ENCODE results near the gene CHRND. TPM values are rescaled to one million over a fixed set of nuclear protein-coding genes. Genes with fewer than 3 reads are reported as not detected.

CHRND gene
- total and polyA plus RNA-seq, 2 of the 4 experiments (the other 2 are of a cell fraction) = not detected

DNA sequence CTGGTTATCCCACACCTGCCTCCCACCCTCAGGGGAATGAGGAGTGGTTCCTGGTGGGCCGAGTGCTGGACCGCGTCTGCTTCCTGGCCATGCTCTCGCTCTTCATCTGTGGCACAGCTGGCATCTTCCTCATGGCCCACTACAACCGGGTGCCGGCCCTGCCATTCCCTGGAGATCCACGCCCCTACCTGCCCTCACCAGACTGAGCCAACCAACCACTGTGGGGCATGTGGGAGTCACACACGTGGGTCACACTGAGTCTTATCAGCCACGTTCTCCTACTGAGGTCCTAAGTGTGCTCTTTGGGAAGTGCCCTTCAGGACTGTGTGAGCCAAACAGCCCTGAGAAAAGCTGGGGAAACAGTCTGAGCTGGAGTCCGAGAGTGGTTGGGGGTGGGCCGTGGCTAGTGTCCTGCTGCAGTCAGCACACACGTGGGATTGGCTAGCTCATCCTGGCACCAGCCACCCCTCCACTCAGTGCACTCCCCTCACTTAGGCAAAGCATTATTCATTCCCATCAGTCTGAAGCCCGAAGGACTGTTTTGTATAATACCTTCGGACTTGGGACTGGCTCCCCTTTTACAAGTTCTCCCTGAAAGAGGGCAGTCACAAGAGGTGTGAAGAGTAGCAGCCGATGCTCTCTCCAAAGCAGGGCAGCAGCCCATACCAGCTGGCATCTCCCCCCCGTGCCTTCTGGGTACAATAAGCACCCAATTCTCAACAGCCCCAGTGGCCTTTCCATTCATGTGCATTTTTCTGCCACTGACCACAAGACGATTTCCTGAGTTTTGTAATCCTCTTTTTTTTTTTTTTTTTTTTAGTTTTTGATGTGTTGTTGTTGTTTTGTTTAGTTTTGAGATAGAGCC is 19.8 kb downstream of the CHRND start:
- intact Hi-C loops (cut with micrococcal nuclease) = no loop called here
- no peaks in the 10 kb centered on the region for H3K4me1 ChIP-seq (ENCODE audit: control insufficient read depth, insufficient read depth, low read length)
- no peak overlapping the region for H3K56ac ChIP-seq (ENCODE audit: extremely low read depth, insufficient read depth, low read length)
- H4K8ac ChIP-seq (ENCODE audit: low read depth in 2 of 2, low read length in 2 of 2) = no peak overlapping the region
- ATAC-seq (ENCODE audit: low read depth) (no peak), DNase-seq (no peak)
- no peak overlapping the region for H2BK20ac ChIP-seq (ENCODE audit: low read depth, low read length)
- WGBS, 2 experiments (ENCODE audit: extremely low coverage in 2 of 2, insufficient read length in 1 of 2) = 100% methylated on average over 3 of the region's 17 CpGs; no CpG with 5 or more reads in 1 of the 2 experiments
- POLR2A ChIA-PET (ENCODE audit: unreplicated experiment) = no interaction called here
- H3K4ac ChIP-seq (ENCODE audit: low read depth, low read length) = no peak overlapping the region
- no peak overlapping the region for H3K4me2 ChIP-seq (ENCODE audit: low read depth, low read length)
- CTCF ChIA-PET = no interaction called here
- no peaks in the 10 kb centered on the region for H3K27me3 ChIP-seq (ENCODE audit: control insufficient read depth, insufficient read depth, low read length)
- H2BK5ac ChIP-seq (ENCODE audit: low read depth, low read length, poor library complexity, severe bottlenecking) = no peak overlapping the region
- no peaks in the 10 kb centered on the region for H3K9me3 ChIP-seq (ENCODE audit: control insufficient read depth, insufficient read depth, low read length)
- no peak for TF ChIP-seq RCOR1 (IDR thresholded peaks at IDR 0.05; ENCODE audit: insufficient replicate concordance, low read length)
- no peak for TF ChIP-seq POLR2A (IDR thresholded peaks at IDR 0.05; ENCODE audit: low read depth, low read length)
- no peak for TF ChIP-seq RAD21 (IDR thresholded peaks at IDR 0.05; ENCODE audit: low read length)
- no peak overlapping the region for H4K5ac ChIP-seq (ENCODE audit: low read depth, low read length)
- no peaks in the 10 kb centered on the region; the same call in 1 of the 2 replicates for H4K20me1 ChIP-seq (ENCODE audit: insufficient read depth, low read length)
- H2BK15ac ChIP-seq (ENCODE audit: low read depth, low read length) = no peak overlapping the region
- peaks cover 4% of the 10 kb centered on the region; the same call in 1 of the 2 replicates for H3K36me3 ChIP-seq (ENCODE audit: control insufficient read depth, insufficient read depth, low read length)
- H2AK9ac ChIP-seq (replicated peaks; ENCODE audit: low read depth, low read length, poor library complexity) = no peak overlapping the region
- H2AK5ac ChIP-seq (ENCODE audit: low read depth, low read length) = no peak overlapping the region
- H3K4me3 ChIP-seq (ENCODE audit: insufficient read depth, low read depth, low read length) = no peak overlapping the region
- dilution Hi-C loops (cut with HindIII; ENCODE audit: low sequenced_read_pairs, unreplicated experiment) = no loop called here
- no peak overlapping the region for H3K14ac ChIP-seq (replicated peaks; ENCODE audit: low read depth, low read length)
- peaks cover 9 to 24% of the 10 kb centered on the region in 2 experiments for H3K79me1 ChIP-seq (ENCODE audit: low read depth in 1 of 2, low read length in 2 of 2)
- no TSS peak for BruUV-seq (replicated peaks)
- in situ Hi-C loops (cut with MboI; ENCODE audit: low sequenced_read_pairs) = no loop called here
- H3K23ac ChIP-seq (ENCODE audit: low read depth, low read length) = no peak overlapping the region
- no peak overlapping the region for H3K9ac ChIP-seq (ENCODE audit: low read depth, low read length)
- no peak overlapping the region for H2AFZ ChIP-seq (replicated peaks; ENCODE audit: low read length, poor library complexity)
- H2BK120ac ChIP-seq (ENCODE audit: low read depth, low read length) = no peak overlapping the region
- H4K91ac ChIP-seq (ENCODE audit: insufficient read depth, low read depth, low read length) = no peak overlapping the region
- no peak overlapping the region for H3K27ac ChIP-seq (ENCODE audit: insufficient read depth, low read length)
- H3K9me1 ChIP-seq (ENCODE audit: insufficient read depth, low read length) = peaks cover 7% of the 10 kb centered on the region; the same call in 1 of the 2 replicates
- H3K18ac ChIP-seq (ENCODE audit: low read depth, low read length) = no peak overlapping the region
